Measurements from ENCODE around the gene OAS3. TPM values are rescaled to one million over a fixed set of nuclear protein-coding genes. Genes with fewer than 3 reads are reported as not detected.
"Not testable (repeated sequence)": the region's sequence is repeated elsewhere in the genome, so short reads cannot be mapped to it uniquely, and the experiment has no call there.

Gene OAS3
- total RNA-seq, 1 donor from 2014 or later = 8.4 TPM

GRCh38 chr12:112948806-112949205 is 10.5 kb downstream of the OAS3 start:
- no peak for DNase-seq (ENCODE audit: low read depth, low spot score)

- no peak for DNase-seq (ENCODE audit: low read depth, low spot score)
Observed at GRCh38 chr12:112950701-112951100, 12.4 kb downstream of the OAS3 start.

- not testable (repeated sequence) for DNase-seq (ENCODE audit: low read depth, low spot score)
Observed at GRCh38 chr12:112957125-112957524, 18.9 kb downstream of the OAS3 start.

GRCh38 chr12:112961074-112961473 is 22.8 kb downstream of the OAS3 start:
- DNase-seq (ENCODE audit: low read depth, low spot score) = no peak

GRCh38 chr12:112961536-112961935 is 23.3 kb downstream of the OAS3 start:
- no peak for DNase-seq (ENCODE audit: low read depth, low spot score)

GRCh38 chr12:112962561-112962960 is 24.3 kb downstream of the OAS3 start:
- DNase-seq (ENCODE audit: low read depth, low spot score) = no peak

GRCh38 chr12:112963227-112963861 is 25.1 kb downstream of the OAS3 start:
- DNase-seq (ENCODE audit: low read depth, low spot score) = no peak

- DNase-seq (ENCODE audit: low read depth, low spot score) = no peak
Observed at GRCh38 chr12:112964067-112964670, 25.9 kb downstream of the OAS3 start.

- DNase-seq (ENCODE audit: low read depth, low spot score) = no peak
Observed at GRCh38 chr12:112964915-112965314, 26.6 kb downstream of the OAS3 start.

GRCh38 chr12:112965643-112966042 is 27.4 kb downstream of the OAS3 start:
- DNase-seq (ENCODE audit: low read depth, low spot score) = no peak

- no peak for DNase-seq (ENCODE audit: low read depth, low spot score)
Observed at GRCh38 chr12:112967306-112967705, 29.0 kb downstream of the OAS3 start.

GRCh38 chr12:112967858-112968257 is 29.6 kb downstream of the OAS3 start:
- no peak for DNase-seq (ENCODE audit: low read depth, low spot score)

GRCh38 chr12:112969547-112970306 is 31.5 kb downstream of the OAS3 start:
- DNase-seq (ENCODE audit: low read depth, low spot score) = no peak

- no peak for DNase-seq (ENCODE audit: low read depth, low spot score)
Observed at GRCh38 chr12:112970391-112970790, 32.1 kb downstream of the OAS3 start.

- DNase-seq (ENCODE audit: low read depth, low spot score) = peak; percentile 27
Observed at GRCh38 chr12:112971248-112971647, 33.0 kb downstream of the OAS3 start.

GRCh38 chr12:112973011-112973735 is 34.9 kb downstream of the OAS3 start:
- no peak for DNase-seq (ENCODE audit: low read depth, low spot score)

GRCh38 chr12:112973818-112974231 is 35.6 kb downstream of the OAS3 start:
- no peak for DNase-seq (ENCODE audit: low read depth, low spot score)

- DNase-seq (ENCODE audit: low read depth, low spot score) = no peak
Observed at GRCh38 chr12:112974904-112975303, 36.6 kb downstream of the OAS3 start.

GRCh38 chr12:112977139-112977538 is 38.9 kb downstream of the OAS3 start:
- DNase-seq (ENCODE audit: low read depth, low spot score) = no peak

- DNase-seq (ENCODE audit: low read depth, low spot score) = no peak
Observed at GRCh38 chr12:112977641-112978040, 39.4 kb downstream of the OAS3 start.

GRCh38 chr12:112978163-112979040 is 40.1 kb downstream of the OAS3 start, which contains the start of gene OAS2:
OAS2 (plus strand) TSS chr12:112978519; CDS start chr12:112978609, 90 bp downstream.
- peak; percentile 33 for DNase-seq (ENCODE audit: low read depth, low spot score)

Measured in pulmonary artery endothelial cell (primary cell).